ENCODE data around the gene NUP205.
"Not testable (repeated sequence)": the region's sequence is repeated elsewhere in the genome, so short reads cannot be mapped to it uniquely, and the experiment has no call there.

NUP205 gene

GRCh38 chr7:135620980-135621850 lies 63.5 kb downstream of the NUP205 start:
- peak; percentile 49 for DNase-seq (ENCODE audit: low spot score)

- DNase-seq (ENCODE audit: low spot score): no peak
These were observed 76.6 kb downstream of the NUP205 start for GRCh38 chr7:135634191-135634878.

GRCh38 chr7:135639690-135640089 lies 82.0 kb downstream of the NUP205 start:
- not testable (repeated sequence) for DNase-seq (ENCODE audit: low spot score)

DNA sequence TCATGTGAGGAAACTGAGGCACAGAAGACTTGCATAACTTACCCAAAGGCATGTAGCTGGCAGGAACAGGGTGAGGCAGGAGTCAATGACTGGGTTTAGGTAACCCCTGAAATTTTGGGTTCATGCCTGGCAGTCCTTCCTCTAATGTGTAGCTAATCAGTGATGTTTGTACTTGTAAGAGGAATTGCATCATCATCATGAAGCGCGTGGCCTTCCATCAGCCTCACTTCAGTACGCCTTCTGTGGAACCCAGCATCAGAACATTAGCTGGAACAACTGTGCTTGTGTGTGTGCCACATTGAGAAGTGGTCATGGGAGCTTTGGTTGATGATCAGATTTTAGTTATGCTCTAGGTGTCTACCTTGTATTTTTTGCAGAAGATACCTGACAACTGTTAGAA lies 86.4 kb downstream of the NUP205 start:
- no peak for DNase-seq (ENCODE audit: low spot score)

DNA sequence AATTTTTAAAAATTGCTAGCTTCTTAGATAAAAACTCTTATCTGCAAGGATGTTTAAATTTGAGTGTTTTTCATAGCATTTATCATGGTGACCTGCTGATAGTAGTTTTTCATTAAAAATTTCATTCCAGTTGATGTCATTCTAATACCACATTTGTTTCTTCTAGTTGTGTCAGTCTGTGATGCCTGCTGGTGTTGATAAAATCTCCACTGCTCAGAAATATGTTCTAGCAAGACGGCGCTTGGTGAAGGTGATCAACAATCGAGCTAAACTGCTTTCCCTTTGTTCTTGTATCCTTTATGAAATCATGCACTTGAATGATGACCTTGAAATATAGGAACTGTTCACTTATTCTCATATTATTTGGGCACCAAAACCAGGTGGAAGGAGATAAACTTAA lies 87.0 kb downstream of the NUP205 start:
- no peak for DNase-seq (ENCODE audit: low spot score)

GRCh38 chr7:135645296-135645904 lies 87.7 kb downstream of the NUP205 start:
- no peak for DNase-seq (ENCODE audit: low spot score)

DNA sequence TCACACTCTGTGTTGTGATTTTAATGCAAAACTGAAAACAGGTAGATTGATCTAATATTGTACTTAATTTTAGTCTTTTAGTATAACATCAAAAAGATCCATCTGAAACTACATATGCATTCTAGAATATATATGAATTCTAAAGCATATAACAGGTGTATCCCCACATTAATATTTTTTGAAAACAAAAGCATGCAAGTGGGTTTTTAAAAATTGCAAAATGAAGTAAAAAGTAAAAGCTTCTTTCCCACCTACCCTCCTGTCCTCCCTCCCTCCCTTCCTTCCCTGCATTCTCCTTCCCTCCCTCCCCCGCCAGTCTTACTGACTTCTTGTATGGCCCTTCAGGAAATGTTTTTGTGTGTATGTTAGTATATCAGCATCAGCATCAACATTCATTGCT lies 90.0 kb downstream of the NUP205 start:
- DNase-seq (ENCODE audit: low spot score): no peak

- DNase-seq (ENCODE audit: low spot score): no peak
These were observed 90.5 kb downstream of the NUP205 start for GRCh38 chr7:135648235-135648634.

- DNase-seq (ENCODE audit: low spot score): peak; percentile 59
These were observed 93.3 kb downstream of the NUP205 start for GRCh38 chr7:135650831-135651573.

- no peak for DNase-seq (ENCODE audit: low spot score)
These were observed 95.8 kb downstream of the NUP205 start for GRCh38 chr7:135653340-135654080.

- no peak for DNase-seq (ENCODE audit: low spot score)
These were observed 100.8 kb downstream of the NUP205 start for GRCh38 chr7:135658564-135658963.

DNA sequence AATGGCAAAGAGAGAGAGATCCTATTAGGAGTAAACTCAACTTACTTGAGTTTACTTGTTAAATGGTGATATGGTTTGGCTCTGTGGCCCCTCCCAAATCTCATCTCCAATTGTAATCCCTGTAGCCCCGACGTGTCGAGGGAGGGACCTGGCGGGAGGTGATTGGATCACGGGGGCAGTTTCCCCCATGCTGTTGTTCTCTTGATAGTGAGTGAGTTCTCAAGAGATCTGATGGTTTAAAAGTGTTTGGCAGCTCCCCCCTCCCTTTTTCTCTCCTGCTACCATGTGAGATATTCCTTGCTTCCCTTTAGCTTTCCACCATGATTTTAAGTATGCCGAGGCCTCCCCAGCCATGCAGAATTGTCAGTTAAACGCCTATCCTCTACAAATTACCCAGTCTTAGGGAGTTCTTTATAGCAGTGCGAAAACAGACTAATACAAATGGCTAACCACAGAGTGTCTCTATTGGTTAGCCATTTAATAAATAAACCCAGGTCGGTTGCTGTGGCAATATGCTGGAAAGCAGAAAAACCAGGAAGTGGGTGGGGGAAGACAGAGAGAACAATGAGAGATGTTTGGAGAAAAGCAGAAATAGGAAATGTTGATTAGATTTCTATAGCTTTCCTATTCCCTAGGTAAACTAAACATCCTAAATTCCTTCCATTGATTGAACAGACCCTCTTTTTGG lies 101.6 kb downstream of the NUP205 start:
- DNase-seq (ENCODE audit: low spot score): no peak

DNA sequence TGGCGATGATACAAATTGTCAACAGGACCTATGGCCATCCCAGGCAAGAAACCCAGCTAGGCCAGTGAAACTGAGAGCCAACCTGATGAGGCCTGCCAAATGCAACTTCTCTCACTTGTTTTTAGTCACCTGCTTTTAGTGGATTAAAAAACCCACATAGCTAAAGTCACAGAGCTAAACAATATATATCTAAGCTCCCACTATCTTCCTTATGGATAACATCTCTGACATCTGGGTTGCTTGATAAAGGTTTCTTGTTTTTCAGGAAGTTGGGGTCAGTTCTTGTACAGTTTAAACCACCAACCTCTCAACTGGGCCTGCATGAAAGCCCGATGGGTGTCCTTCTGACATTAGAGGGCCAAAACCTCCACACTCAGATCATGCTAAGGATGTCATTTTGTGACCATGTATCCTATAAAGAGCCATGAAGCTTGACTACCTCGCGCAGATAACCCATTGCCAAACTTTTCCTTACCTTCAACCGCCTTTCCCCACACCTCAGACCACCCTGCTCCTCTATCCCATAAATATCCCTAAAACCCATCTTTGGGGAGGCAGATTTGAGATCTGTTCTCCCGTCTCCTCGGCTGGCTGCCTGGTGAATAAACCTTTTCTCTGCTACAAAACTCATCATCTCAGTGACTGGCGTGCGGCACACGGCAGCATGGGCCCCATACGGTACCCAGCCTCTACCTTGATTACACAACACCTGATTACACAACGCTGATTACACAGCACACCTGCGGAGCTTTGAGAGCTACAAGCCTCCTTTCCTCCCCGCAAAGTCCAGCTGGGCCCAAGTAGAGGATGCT lies 103.8 kb downstream of the NUP205 start:
- no peak for DNase-seq (ENCODE audit: low spot score)

- no peak for DNase-seq (ENCODE audit: low spot score)
These were observed 104.3 kb downstream of the NUP205 start for GRCh38 chr7:135662123-135662372.

DNA sequence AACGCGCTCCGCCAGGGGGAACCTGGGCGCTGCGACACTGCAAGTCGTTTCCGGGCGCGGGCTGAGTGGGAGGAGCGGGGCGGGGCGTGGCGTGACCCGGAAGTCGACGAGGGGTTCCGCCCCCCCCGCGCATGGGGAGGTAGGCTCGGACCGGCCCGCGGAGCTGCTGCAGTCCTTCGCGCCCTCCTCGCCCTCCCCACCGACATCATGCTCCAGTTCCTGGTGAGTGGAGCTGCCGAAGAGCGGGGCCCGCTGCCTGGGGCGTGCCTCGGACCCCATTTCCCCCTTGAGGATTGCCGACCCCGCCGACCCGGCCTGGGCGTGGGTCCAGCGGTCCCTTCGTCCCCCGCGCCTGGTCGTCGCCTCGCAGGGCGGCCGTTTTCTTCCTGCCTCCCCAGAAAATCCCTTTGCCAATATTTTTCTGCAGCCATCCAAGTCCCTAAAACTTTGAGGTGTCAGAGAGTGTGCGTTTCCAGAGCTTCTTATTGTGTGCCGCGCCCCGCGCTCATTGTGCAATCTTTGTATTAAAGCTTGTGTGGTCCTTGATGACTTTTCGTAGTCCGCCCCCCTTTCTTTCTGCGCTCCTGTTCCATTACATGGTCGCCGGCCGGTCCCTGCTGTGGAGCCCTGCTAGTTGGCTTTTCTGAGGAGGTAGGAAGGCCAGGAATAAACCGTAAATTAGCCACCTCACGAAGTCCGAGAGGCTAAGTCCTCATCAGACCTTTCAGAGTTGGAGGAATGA lies 104.8 kb downstream of the NUP205 start, which contains the start of gene STMP1:
Gene STMP1, plus strand, starts transcription at position 142 of the 742 bp plus-strand sequence.
- peak; percentile 91 for DNase-seq (ENCODE audit: low spot score)

DNA sequence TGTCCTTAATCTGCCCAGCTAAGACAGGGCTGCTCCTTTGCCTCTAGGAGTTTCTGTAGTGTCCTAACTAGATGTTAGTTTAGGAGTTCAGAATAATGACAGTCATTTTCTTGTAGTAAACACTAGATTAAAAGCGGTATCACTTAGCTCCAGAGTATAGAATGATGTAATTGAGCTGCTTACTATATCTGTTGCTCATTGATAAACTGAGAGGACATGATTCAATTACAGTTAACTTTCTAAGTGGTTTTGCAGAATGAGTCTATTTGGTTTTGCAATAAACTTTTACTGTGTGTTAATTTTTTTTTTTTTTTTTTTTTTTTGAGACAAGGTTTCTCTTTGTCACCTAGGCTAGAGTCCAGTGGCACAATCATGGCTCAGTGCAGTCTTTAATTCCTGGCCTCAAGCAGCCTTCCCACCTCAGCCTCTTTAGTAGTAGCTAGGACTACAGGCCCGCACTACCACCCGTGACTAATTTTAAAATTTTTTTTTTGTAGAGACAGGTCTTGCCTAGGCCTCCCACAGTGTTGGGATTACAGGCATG lies 106.4 kb downstream of the NUP205 start:
- DNase-seq (ENCODE audit: low spot score): no peak

DNA sequence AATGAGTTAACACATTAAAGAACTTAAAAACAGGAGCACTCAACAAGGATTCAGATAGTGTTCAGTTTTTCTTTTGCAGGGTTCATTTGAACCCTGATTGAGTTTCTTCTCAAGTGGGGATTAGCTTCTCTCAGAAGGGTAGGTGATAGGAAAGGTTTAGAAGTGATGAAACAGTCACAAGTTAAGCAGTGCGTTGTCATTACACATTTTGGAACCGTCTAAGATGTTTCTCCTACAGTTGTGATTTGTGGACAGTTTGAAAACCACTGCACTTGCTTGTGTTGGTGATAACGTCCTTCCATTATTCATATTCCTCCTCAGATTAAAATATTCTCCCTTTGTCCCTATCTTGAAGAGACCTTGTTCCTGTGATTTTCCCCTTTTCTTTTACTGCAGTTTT lies 107.3 kb downstream of the NUP205 start:
- DNase-seq (ENCODE audit: low spot score): no peak

DNA sequence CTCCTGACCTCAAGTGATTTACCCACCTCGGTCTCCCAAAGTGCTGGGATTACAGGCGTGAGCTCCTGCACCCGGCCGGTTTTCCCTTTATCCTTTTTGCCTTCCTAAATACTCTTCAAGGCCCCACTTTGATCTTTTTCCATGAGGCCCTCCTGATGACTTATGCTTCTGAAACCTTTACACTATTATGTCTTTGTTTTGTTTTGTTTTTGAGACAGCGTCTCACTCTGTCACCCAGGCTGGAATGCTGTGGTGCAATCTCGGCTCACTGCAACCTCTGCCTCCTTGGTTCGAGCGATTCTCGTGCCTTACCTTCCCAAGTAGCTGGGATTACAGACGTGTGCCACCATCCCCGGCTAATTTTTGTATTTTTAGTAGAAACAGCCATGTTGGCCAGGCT lies 108.4 kb downstream of the NUP205 start:
- DNase-seq (ENCODE audit: low spot score): no peak

DNA sequence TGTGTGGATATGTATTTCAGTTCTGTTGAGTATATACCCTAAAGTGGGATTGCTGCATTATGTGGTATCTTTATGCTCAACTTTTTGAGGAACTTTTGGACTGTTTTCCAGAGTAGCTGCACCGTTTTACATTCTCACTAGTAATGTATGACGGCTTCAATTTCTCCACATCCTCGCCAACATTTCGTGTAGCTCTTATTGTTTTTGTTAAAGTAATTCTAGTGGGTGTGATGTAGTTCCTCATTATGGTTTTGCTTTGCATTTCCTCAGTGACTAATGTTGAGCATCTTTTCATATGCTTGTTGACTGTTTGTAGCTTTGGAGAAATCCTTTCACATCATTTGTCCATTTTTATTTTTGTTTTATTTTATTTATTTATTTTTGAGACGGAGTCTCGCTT lies 109.1 kb downstream of the NUP205 start:
- DNase-seq (ENCODE audit: low spot score): no peak

Data from hepatic stellate cell (primary cell).